Endothelial cell of hepatic sinusoid (primary cell): ENCODE measurements around the gene PBRM1.

ENCODE experiments used
- in situ Hi-C: cut with HindIII; loops from 2 replicates; pipeline ENCODE4 v1.10.0; 2017; ENCODE audit warnings: low sequenced_read_pairs

Gene PBRM1

GRCh38 chr3:52596658-52597265 is 89.0 kb downstream of the PBRM1 start:
- in situ Hi-C loops, result no loop called here

DNA sequence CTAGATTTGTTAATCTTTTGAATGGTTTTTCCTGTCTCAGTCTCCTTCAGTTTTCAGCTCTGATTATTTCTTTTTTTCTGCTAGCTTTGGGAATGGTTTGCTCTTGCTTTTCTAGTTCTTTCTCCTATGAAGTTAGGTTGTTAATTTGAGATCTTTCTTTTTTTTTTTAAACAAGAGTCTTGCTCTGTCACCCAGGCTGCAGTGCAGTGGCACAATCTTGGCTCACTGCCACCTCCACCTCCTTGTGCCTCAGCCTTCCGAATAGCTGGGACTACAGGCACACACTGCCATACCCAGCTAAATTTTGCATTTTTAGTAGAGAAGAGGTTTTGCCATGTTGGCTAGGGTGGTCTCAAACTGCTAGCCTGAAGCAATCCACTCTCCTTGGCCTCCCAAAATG is 92.6 kb downstream of the PBRM1 start:
- in situ Hi-C loops, result no loop called here

GRCh38 chr3:52574056-52574965 is 111.4 kb downstream of the PBRM1 start:
- in situ Hi-C loops, result loop anchor here (5.0 kb wide), 1 partner anchor 48 kb away; no protein-coding TSS in a partner anchor

- in situ Hi-C loops, result loop anchor here (5.0 kb wide), 1 partner anchor 50 kb away; no protein-coding TSS in a partner anchor
Observed at GRCh38 chr3:52572221-52572620, 113.5 kb downstream of the PBRM1 start.

GRCh38 chr3:52570076-52570475 is 115.6 kb downstream of the PBRM1 start:
- in situ Hi-C loops, result loop anchor here (5.0 kb wide), 1 partner anchor 52 kb away; no protein-coding TSS in a partner anchor

DNA sequence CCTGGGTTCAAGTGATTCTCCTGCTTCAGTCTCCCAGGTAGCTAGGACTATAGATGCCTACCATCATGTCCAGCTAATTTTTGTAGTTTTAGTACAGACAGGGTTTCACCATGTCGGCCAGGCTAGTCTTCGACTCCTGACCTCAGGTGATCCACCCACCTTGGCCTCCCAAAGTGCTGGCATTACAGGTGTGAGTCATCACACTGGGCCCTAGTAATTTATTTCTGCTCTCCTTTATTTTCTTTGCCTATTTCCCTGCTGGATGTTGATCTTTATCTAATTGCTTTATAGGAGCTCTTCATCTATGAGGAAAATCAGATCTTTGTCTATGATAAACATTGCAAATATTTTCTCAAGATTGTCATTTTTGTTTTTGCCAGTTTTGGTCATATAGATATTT is 117.6 kb downstream of the PBRM1 start:
- in situ Hi-C loops, result no loop called here

DNA sequence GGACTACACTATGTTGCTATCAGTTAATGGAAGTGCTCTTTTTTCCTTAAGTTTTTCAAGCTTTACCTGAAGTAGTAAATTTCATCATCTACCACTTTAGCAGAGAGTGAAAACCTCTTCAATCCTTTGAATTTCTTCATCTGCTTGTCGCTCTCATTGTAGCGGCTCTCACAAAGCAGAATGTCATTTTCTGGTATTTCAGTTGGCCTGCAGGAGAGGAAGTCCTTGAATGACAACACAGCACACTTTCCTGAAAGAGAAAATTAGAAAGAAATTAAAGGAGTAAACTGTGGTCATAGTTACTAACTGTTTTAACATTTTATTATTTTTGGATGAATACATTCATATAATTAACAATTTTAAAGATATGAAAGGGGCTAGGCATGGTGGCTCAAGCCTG is 121.7 kb downstream of the PBRM1 start:
- in situ Hi-C loops, result no loop called here

DNA sequence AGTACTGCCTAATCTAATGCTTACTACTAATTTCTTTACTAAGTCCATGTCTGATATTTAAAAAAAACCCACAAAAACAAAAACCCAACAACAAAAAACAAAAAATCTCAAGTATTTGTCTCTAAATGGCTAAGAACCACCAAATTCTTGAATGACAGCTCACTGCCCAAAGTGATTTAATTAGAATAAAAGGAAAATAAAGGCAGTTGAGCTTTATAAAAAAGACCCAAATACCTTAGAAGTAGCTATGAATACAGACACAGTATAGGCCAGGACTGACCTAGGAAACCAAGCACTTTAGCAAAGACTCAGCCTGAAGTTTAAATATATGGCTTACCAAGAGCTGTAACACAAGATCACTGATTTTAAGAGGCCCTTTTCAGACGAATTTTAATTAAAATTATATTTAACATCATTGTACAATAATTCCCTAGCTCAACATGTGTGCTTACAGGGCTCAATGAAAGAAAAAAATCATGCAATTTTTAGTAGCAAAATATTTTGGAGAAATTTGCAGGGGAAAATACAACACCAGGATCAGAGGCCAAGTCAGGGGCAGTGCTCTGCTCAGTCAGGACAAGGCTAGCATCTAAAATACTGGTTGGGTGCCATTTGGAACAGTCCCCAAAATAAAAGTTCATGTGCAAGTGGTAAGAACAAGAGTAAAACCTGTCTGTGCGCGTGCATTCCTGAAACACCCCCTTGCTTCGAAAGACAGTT is 124.5 kb downstream of the PBRM1 start:
- in situ Hi-C loops, result no loop called here

GRCh38 chr3:52558436-52558835 is 127.3 kb downstream of the PBRM1 start:
- in situ Hi-C loops, result no loop called here

DNA sequence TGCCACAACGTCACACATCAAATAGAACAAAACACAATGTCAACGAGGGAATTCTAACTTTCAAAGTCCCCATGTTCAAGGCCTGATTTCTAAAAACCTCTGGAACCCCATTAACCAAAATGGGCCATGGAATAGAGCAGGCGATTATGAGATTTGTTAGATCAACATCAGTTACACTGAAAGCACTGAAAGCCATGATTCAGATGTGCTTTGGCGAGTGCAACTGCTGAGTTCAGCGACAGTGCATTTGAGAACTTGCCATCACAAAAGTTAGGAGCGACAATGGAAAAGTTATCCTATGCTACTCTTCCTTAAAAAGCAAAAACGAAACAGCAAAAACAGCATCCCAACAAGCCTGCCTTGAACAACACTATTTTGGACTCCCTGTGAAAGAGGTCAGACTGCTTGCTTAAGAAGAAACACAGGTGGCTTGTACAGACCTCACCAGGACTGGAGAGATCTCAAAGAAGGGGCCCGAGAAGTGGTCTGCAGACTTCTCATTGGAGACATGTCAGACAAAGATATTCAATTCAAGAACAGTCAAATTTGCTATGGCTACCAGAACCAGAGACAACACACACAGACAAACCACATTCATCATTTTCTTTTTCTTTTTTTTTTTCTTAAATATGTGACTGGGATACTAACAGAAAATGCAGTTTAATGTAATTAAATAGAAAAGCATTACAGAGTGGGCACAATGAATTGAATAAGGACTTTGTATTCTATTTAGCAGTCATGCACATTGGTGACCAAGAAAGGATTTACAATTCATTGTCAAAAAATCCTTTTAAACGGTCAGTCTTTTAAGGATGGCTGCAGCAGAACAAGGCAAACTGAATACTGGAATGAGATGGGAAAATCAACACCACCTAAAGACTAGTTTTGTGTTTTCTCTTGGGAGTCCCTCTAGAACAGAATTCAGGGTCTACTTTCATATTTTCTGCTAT is 128.4 kb downstream of the PBRM1 start:
- in situ Hi-C loops, result no loop called here

DNA sequence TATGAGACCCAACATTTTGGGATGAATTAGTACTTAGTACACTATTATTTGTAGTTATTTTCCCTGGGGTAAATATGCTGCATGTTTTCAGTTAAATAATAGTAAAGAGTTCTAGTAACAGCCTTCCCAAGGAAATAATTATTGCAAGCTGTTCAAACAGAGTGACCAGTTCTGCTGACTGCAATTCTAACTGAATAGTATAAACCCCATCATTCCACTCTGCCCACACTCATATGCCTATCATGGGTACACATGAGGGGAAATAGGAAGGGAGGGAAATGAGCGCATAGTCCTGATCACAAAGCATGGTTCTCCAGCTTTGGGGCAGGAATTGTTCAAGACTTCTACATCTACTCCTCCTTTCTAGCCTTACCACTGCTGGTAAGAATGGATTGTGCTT is 130.7 kb downstream of the PBRM1 start:
- in situ Hi-C loops, result no loop called here

DNA sequence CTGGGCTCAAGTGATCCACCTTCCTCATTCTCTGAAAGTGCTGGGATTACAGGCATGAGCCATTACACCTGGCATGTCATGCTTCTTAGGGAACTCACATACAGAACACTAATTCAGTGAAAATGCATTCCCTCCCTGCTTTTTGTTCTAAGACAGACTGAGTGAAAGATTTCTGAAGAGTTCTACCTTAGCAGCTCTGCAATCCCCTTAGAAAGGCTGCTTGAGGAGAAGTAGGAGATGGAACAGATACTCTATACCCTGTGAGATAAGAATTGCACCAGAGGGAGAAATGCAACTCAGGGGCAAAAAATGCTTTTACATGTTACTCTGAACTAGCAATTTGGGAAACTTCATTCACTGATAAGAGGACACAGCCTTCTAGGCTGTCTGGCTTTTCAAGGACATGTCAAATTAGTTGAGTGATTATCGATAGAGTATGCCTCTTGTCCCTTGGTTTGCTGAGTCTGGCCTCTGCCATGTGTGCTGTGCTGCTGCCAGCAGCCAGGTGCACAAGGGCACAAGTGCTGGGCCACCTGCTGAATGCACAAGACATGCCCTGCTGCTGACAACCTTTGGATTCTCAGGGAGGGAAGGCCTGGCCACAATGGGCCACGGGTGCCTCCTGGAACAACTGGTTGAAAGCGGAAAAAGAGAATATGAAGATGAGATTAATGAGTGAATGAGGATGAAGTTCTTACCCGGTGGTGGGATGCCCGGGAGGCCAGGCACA is 131.5 kb downstream of the PBRM1 start:
- in situ Hi-C loops, result loop anchor here (5.0 kb wide), 1 partner anchor 82 kb away; no protein-coding TSS in a partner anchor

DNA sequence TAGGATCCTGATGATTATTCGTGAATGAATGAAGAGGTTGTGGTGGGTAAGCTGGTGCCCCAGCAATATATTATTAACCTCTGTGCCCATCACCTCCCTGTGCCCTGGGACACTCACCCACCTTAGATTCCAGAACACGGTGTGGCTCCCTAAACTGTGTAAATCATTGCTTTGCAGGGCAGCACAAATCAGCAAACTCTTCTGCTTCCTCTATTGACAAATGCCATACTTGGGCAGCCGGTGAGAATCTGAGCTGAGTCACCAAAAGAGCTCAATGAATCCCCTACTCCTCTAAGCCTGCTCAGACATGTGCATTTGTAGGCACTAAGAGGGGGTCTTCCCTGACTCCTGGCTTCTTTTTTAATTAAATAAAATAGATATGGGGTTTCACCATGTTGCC is 133.6 kb downstream of the PBRM1 start:
- in situ Hi-C loops, result loop anchor here (5.0 kb wide), 1 partner anchor 80 kb away; no protein-coding TSS in a partner anchor

GRCh38 chr3:52551118-52551517 is 134.6 kb downstream of the PBRM1 start:
- in situ Hi-C loops, result loop anchor here (5.0 kb wide), 1 partner anchor 79 kb away; no protein-coding TSS in a partner anchor

- in situ Hi-C loops, result no loop called here
Observed at GRCh38 chr3:52547143-52547542, 138.6 kb downstream of the PBRM1 start.

DNA sequence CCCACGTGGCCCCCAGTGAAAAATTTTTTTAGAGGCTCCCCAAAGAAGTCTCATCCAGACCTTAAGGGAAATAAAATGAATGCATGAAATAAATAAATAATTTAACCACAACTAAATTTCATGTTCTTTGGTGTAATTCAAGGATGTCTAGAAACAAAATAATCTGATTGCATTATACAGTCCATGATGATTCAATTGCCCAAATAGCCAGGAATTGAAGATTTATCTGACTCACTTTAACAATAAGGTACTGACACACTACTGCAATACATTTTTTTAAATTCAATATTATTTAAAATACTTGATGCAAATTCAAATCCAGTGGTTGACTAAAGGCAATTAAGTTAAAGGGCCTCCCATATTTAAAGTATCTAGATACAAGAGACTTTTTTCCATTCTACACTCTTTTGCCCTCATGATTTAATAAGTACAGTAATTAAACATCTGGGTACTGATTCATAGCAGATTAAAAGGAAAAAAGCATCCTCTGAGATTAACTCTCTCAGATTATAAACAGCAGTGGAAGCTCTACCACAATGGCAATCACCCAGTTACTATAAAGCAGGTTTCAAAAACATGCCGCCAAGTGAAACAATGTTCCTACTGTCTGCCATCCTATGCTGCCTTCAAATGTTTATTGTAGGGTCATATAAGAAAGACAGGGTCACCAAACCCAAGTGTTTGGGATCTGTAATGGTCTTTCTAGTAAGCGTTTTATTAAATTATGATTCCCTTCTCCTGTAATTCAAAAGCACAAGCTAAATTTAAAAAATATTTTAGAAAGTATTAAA is 139.4 kb downstream of the PBRM1 start:
- in situ Hi-C loops, result no loop called here

- in situ Hi-C loops, result no loop called here
Observed at GRCh38 chr3:52544937-52545336, 140.8 kb downstream of the PBRM1 start.

DNA sequence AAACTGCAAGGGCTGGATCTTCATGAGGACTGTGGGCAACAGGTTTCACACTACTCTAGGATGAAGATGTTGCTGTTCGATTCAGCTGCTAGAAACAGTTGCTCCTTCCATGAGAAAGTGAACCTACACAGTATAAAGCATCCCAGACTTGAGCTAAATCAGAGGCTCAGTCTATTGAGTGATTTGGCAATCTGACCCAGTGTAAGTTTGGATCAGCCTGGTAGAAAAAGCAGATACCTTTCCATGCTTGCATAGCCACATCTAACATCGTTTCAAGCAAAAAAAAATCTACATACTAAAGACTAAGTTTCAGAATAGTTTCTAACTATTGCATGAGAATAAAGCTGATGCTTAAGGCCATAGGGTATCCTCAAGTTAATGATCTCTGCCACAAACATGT is 144.7 kb downstream of the PBRM1 start:
- in situ Hi-C loops, result no loop called here
